Peyer's patch (tissue), 4 donors: ENCODE measurements around the gene BCAS1.

ENCODE experiments used
- CTCF ChIP-seq, 6 experiments: fragments of 450-650 bp in 4 of 6; fragments of 200-600 bp in 2 of 6; sonication (generic) in 1 of 6; IDR thresholded peaks; one replicate each; pipeline ENCODE4 v1.5.1; 2017 to 2019; ENCODE audit warnings: antibody characterized with exemption in 6 of 6, mild to moderate bottlenecking in 3 of 6, moderate library complexity in 1 of 6
- POLR2A ChIP-seq, 2 donors: fragments of 450-650 bp; IDR thresholded peaks; one replicate each; pipeline ENCODE4 v1.5.1; 2017; ENCODE audit warnings: antibody characterized with exemption in 2 of 2, mild to moderate bottlenecking in 2 of 2, moderate library complexity in 2 of 2

DNA sequence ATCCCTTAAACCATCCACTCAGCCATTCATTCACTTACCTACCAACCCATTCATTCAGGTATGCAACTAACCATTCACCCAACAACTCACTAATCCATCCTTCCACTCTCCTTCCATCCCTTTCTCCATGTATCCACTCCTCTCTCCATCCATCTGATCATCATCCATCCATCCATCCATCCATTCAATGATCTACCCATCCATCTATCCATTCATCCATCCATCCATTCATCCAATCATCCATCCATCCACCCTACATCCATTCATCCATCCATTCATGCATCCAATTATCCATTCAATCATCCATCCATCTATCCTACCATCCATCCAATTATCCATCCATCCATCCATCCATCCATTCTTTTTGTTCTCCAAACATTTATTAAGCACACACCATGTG, 13.8 kb upstream of the BCAS1 start:
- TF ChIP-seq POLR2A (IDR thresholded peaks at IDR 0.05) (no peak), CTCF (IDR thresholded peaks at IDR 0.05) (no peak)
